HUES6 (cell line): Measurements from ENCODE around the gene TAGLN2.
A peak's percentile ranks its signal among the peaks of the same experiment; 100 is the strongest.

ENCODE experiments used
- H3K27ac ChIP-seq: 2 replicates; pipeline ENCODE4 v1.7.0; 2013; ENCODE audit warnings: low read depth, mild to moderate bottlenecking, low read length, inconsistent platforms
- H3K27me3 ChIP-seq: 2 replicates; pipeline ENCODE4 v1.6.1; 2013; ENCODE audit warnings: low read length; ENCODE audit not compliant: control insufficient read depth, insufficient read depth
- H3K36me3 ChIP-seq: 2 replicates; pipeline ENCODE4 v1.6.1; 2013; ENCODE audit warnings: low read length; ENCODE audit not compliant: control insufficient read depth, insufficient read depth
- H3K4me1 ChIP-seq: 2 replicates; pipeline ENCODE4 v1.6.1; 2013; ENCODE audit warnings: low read length; ENCODE audit not compliant: control insufficient read depth, insufficient read depth
- H3K4me3 ChIP-seq: 2 replicates; pipeline ENCODE4 v1.5.1; 2013; ENCODE audit warnings: low read depth, low read length
- H3K9ac ChIP-seq: one replicate; pipeline ENCODE4 v1.6.1; 2013; ENCODE audit warnings: mild to moderate bottlenecking, low read length
- H3K9me3 ChIP-seq: 2 replicates; pipeline ENCODE4 v1.6.1; 2013; ENCODE audit warnings: low read depth, low read length; ENCODE audit not compliant: control insufficient read depth, insufficient read depth

The TAGLN2 gene

DNA sequence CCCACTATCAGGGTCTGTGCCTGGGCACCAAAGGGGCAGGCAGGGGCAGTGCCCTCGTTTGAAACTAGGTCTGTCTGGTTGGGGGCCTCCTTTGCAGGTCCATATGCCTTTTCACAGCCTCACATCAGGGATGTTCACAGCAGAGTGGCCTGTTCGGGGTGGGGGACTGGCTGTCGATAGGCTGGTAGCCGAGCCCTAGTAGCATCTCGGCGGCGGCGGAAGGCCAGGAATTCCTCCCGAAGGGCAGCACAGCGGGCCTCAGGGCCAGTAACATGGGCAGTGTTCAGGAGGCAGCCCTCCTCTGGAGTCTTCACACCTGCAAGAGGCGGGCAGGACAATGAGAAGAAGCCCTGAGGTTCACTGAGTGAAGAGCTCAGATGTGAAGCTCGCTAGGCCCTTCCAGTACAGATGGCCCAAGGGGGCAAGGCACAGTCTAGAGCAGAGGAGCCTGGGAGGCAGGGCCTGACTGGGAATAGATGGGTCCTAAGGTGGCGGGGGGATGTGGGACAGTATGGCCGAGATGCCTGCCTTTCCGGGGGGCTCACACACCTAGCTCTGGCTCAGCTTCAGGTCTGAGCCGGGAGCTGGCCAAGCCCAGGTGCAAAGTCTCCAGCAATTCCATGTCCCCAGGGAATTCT is 2.0 kb upstream of the TAGLN2 start:
- Histone ChIP-seq H3K9ac (no peak overlapping the region), H3K9me3 (no peaks in the 10 kb centered on the region), H3K4me3 (no peak overlapping the region), H3K36me3 (peaks cover 7% of the 10 kb centered on the region; the same call in 1 of the 2 replicates), H3K27me3 (no peaks in the 10 kb centered on the region), H3K27ac (no peak overlapping the region), H3K4me1 (peaks cover 36% of the 10 kb centered on the region)

- Histone ChIP-seq H3K4me1 (peaks cover 48% of the 10 kb centered on the region), H3K9me3 (no peaks in the 10 kb centered on the region), H3K4me3 (peak overlapping the region; percentile 88), H3K27ac (no peak overlapping the region), H3K36me3 (peaks cover 9% of the 10 kb centered on the region), H3K9ac (peak overlapping the region; percentile 95), H3K27me3 (no peaks in the 10 kb centered on the region)
Observed at GRCh38 chr1:159925719-159926078, 392 bp upstream of the TAGLN2 start.

GRCh38 chr1:159924025-159924790 is 1.1 kb downstream of the TAGLN2 start:
- Histone ChIP-seq H3K27me3 (no peaks in the 10 kb centered on the region), H3K36me3 (peaks cover 24% of the 10 kb centered on the region), H3K9ac (peak overlapping the region; percentile 95), H3K9me3 (no peaks in the 10 kb centered on the region), H3K27ac (peak overlapping the region; percentile 90; the same call in 1 of the 2 replicates), H3K4me1 (peaks cover 39% of the 10 kb centered on the region), H3K4me3 (peak overlapping the region; percentile 88)

GRCh38 chr1:159923203-159924024 is 1.9 kb downstream of the TAGLN2 start:
- peak overlapping the region; percentile 88 for H3K4me3 ChIP-seq
- H3K27me3 ChIP-seq: no peaks in the 10 kb centered on the region
- peak overlapping the region; percentile 90; the same call in 1 of the 2 replicates for H3K27ac ChIP-seq
- peaks cover 34% of the 10 kb centered on the region for H3K4me1 ChIP-seq
- peak overlapping the region; percentile 95 for H3K9ac ChIP-seq
- H3K36me3 ChIP-seq: peaks cover 32% of the 10 kb centered on the region
- H3K9me3 ChIP-seq: no peaks in the 10 kb centered on the region

DNA sequence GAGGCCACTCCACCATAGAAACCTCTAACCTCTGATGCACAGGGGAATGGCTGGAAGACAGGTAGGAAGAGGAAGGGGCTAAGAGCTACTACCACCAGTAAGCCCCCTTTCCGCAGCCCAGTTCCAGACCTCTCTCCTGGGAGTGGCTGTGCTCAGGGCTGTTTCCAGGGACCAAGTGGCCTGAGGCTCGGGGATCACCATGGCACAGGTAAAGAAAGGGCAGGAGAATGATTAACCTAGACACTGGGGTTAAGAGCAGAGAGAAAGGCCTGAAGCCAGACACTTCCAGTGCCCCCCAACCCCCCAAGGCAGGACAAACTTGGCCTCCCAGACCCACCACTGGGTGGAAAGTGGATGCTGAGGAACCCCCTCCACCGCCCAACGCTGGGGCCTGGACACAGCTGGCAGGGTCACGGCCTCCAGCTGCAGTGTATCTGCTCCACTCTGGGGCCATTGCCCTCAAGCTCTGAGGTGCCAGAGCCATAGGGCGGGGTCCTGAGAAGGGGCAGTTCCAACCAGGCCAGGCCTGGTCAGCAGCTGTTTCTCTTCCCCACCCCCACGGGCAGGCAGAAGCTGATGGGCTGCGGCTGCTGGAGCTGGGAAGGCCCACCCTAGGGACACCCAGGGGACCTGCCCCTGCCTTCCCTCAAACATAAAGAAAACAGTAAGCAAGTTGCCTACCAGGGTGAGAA is 2.6 kb downstream of the TAGLN2 start:
- Histone ChIP-seq H3K9ac (peak overlapping the region; percentile 95), H3K9me3 (no peaks in the 10 kb centered on the region), H3K27ac (peak overlapping the region; percentile 60; the same call in 1 of the 2 replicates), H3K27me3 (no peaks in the 10 kb centered on the region), H3K4me1 (peaks cover 38% of the 10 kb centered on the region), H3K36me3 (peaks cover 35% of the 10 kb centered on the region), H3K4me3 (peak overlapping the region; percentile 88)

GRCh38 chr1:159921700-159922504 is 3.4 kb downstream of the TAGLN2 start:
- Histone ChIP-seq H3K27me3 (no peaks in the 10 kb centered on the region), H3K9me3 (no peaks in the 10 kb centered on the region), H3K4me1 (peaks cover 42% of the 10 kb centered on the region), H3K9ac (peak overlapping the region; percentile 95), H3K36me3 (peaks cover 36% of the 10 kb centered on the region), H3K4me3 (peak overlapping the region; percentile 88; the same call in 1 of the 2 replicates), H3K27ac (no peak overlapping the region; the same call in 1 of the 2 replicates)

DNA sequence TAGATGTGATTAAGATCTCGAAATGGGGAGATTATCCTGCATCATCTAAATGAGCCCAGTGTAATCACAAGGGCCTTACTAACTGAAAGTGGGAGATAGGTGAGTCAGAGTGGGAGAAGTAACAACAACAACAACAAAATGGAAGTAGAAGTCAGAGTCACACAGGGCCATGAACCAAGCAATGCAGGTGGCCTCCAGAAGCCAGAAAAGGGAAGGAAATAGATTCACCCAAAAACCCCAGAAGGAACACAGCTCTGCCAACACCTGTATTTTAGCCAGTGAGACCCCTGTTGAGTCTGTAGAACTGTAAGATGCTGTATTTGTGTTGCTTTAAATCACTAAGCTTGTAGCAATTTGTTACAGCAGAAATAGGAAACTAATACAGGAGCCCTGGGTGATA is 4.1 kb downstream of the TAGLN2 start:
- no peak overlapping the region for H3K4me3 ChIP-seq
- no peak overlapping the region for H3K27ac ChIP-seq
- H3K9ac ChIP-seq: no peak overlapping the region
- H3K36me3 ChIP-seq: peaks cover 36% of the 10 kb centered on the region
- H3K4me1 ChIP-seq: peaks cover 48% of the 10 kb centered on the region
- no peaks in the 10 kb centered on the region for H3K9me3 ChIP-seq
- no peaks in the 10 kb centered on the region for H3K27me3 ChIP-seq

DNA sequence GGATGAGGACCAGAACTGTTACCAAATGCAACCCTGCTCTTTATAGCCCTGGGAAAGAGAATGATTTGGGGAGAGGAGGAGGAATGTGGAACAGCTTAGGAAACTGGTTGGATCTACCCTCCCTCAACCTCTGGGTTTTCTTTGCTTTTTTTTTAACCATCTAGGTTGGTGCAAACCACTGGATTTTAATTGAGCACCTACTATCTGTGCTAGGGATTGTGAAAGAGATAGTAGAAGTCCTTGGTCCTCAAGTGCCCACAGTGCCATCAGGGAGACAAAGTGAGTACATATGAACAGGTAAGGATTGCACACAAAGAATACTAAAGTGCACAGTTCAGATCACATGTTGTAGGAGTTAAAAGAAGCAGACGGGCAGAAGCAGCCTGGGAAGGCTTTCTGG is 4.7 kb downstream of the TAGLN2 start:
- Histone ChIP-seq H3K4me3 (no peak overlapping the region), H3K9ac (no peak overlapping the region), H3K4me1 (peaks cover 49% of the 10 kb centered on the region), H3K27me3 (no peaks in the 10 kb centered on the region), H3K36me3 (peaks cover 36% of the 10 kb centered on the region), H3K9me3 (no peaks in the 10 kb centered on the region), H3K27ac (no peak overlapping the region)

- H3K27ac ChIP-seq: no peak overlapping the region
- H3K4me1 ChIP-seq: peaks cover 52% of the 10 kb centered on the region
- no peaks in the 10 kb centered on the region for H3K9me3 ChIP-seq
- no peak overlapping the region for H3K9ac ChIP-seq
- peaks cover 36% of the 10 kb centered on the region for H3K36me3 ChIP-seq
- no peak overlapping the region for H3K4me3 ChIP-seq
- H3K27me3 ChIP-seq: no peaks in the 10 kb centered on the region
Observed at GRCh38 chr1:159920202-159920601, 5.1 kb downstream of the TAGLN2 start.
